22Rv1 (cell line): Measurements from ENCODE around the gene HIGD1A.

Experiments used
- CTCF ChIP-seq: fragments of 450-650 bp; IDR thresholded peaks from 2 replicates; pipeline ENCODE4 v1.5.1; 2017; ENCODE audit warnings: mild to moderate bottlenecking
- ZFX ChIP-seq: fragments of 450-650 bp; IDR thresholded peaks from 2 replicates; pipeline ENCODE4 v1.6.1; 2017; ENCODE audit warnings: antibody characterized with exemption, borderline replicate concordance

DNA sequence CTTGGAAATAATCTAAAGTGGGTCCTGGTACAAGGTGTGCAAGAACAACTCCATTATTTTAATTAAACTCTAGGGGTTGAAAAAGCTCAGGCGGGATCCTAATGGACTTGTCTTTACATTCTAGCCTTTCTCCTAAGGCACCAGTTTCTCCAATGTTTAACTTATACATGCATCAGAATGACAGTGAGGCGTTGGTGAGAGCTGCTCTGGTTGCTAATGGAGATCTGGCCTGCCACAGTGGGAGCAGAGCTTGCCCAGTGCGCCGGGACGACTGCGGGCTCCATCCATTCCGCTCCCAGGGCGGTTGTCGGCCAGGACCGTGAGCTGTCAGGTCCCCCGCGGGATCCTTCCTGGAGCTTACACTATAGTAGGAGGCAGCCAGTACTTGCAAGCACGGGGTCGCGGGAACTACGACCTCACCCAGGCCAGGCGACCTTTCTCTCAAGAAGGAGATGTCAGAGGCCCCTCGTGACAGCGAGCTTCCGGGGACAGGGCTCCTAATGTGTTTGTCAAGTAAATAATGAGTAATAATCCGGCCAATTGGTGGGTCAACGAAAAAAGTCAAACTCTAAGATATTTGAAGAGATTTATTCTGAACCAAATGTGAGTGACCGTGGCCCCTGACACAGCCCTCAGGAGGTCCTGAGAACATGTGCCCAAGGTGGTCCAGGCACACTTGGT, 991 bp upstream of the HIGD1A start:
- TF ChIP-seq CTCF (no peak), ZFX (no peak)
